Measurements from ENCODE around the gene SOX6. TPM values are rescaled to one million over a fixed set of nuclear protein-coding genes. Genes with fewer than 3 reads are reported as not detected.
"Not testable (repeated sequence)": the region's sequence is repeated elsewhere in the genome, so short reads cannot be mapped to it uniquely, and the experiment has no call there.

SOX6 gene
- total RNA-seq, 1 donor from 2014 or later: 24.9 TPM

DNA sequence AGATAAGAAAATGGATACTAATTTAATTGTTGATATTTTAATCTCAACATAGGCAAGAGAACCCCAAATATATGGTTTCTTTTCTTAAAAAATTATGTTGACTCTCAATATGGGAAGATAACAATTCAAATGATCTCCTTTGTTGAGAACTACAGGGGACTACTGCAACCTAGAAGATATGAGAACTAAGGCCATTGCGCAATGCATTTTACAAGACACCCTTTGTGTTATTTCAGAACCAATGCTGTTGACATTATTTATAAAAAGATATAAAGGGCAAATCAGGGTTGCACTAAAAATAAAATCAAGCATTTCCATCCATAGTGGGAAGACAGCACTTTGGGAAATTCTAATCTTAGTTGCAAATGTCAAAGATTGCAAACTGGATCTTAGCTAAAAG, 322.3 kb downstream of the SOX6 start:
- H3K27ac Mint-ChIP-seq: no peak overlapping the region
- H3K4me3 Mint-ChIP-seq: no peak overlapping the region
- peaks cover 5% of the 10 kb centered on the region for H3K4me1 Mint-ChIP-seq (ENCODE audit: unreplicated experiment)
- H3K27me3 Mint-ChIP-seq: peaks cover 4% of the 10 kb centered on the region
- TF ChIP-seq, protein P1, sequence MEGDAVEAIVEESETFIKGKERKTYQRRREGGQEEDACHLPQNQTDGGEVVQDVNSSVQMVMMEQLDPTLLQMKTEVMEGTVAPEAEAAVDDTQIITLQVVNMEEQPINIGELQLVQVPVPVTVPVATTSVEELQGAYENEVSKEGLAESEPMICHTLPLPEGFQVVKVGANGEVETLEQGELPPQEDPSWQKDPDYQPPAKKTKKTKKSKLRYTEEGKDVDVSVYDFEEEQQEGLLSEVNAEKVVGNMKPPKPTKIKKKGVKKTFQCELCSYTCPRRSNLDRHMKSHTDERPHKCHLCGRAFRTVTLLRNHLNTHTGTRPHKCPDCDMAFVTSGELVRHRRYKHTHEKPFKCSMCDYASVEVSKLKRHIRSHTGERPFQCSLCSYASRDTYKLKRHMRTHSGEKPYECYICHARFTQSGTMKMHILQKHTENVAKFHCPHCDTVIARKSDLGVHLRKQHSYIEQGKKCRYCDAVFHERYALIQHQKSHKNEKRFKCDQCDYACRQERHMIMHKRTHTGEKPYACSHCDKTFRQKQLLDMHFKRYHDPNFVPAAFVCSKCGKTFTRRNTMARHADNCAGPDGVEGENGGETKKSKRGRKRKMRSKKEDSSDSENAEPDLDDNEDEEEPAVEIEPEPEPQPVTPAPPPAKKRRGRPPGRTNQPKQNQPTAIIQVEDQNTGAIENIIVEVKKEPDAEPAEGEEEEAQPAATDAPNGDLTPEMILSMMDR (conservative IDR thresholded peaks at IDR 0.05): no peak
- DNase-seq (ENCODE audit: extremely low spot score, unreplicated experiment): no peak
- no peaks in the 10 kb centered on the region for H3K9me3 Mint-ChIP-seq
- H3K36me3 Mint-ChIP-seq: no peaks in the 10 kb centered on the region

DNA sequence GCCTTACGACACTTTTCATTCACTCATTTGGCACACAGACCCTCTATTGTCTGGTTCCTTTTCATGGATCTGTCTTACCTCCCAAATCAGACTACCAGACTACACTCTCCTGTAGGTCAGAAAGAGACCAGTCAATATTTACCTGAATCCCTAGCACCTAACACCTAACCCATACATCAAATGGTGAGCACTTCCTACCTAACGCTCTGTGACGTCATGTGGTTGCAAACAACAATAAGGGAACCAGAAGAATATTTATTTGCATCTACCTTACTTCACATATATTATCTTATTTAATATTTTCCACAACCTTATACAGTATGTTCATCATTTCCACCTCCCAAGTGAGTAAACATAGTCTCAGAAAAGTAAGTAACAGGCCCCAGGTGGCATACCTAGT, 323.4 kb downstream of the SOX6 start:
- TF ChIP-seq, protein P1 (conservative IDR thresholded peaks at IDR 0.05): no peak
- Mint-ChIP-seq H3K27ac (no peak overlapping the region), H3K9me3 (no peaks in the 10 kb centered on the region), H3K27me3 (peaks cover 4% of the 10 kb centered on the region), H3K4me3 (no peak overlapping the region), H3K4me1 (ENCODE audit: unreplicated experiment) (peaks cover 8% of the 10 kb centered on the region), H3K36me3 (no peaks in the 10 kb centered on the region)
- no peak for DNase-seq (ENCODE audit: extremely low spot score, unreplicated experiment)

DNA sequence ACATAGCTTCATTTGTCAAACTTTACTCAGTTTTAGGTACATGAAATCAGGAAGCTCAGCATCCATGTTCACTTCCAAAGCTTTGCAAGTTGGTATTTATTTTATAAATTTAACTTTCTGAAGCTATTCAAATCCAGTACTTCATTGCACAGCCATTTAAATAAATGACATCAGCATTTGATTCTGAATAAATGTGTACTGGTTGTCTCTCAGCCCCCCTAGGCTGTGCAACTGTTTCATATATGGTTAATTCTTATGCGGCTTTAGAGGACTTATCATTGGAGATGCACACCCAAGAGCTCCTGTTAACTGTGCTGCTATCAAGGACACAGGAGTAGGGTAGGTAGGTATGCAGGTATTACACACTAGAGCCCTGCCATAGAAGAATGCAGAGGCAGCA, 325.1 kb downstream of the SOX6 start:
- Mint-ChIP-seq H3K4me3 (no peak overlapping the region), H3K27ac (no peak overlapping the region), H3K4me1 (ENCODE audit: unreplicated experiment) (peaks cover 15% of the 10 kb centered on the region), H3K36me3 (no peaks in the 10 kb centered on the region), H3K9me3 (no peaks in the 10 kb centered on the region), H3K27me3 (peaks cover 4% of the 10 kb centered on the region)
- DNase-seq (ENCODE audit: extremely low spot score, unreplicated experiment): no peak
- TF ChIP-seq, protein P1 (conservative IDR thresholded peaks at IDR 0.05): no peak

DNA sequence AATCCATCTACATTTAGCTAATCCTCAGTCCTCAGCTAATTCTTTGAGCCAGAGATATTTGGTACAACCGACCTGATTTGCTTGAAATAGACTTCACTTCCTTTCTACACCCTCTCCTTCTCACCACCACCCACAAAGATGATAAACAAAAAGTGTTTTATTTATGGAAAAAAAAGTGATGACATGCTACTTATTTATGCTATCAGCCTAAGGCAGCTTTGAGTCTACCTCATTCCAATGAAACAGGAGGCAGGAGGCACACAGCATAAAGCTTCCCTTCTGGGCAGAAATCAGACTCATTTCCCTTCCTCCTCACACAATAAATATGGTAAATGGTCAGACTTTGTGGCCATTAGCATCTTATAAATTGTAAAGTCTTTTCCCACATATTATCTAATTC, 325.7 kb downstream of the SOX6 start:
- Mint-ChIP-seq H3K27me3 (peaks cover 6% of the 10 kb centered on the region), H3K4me3 (no peak overlapping the region), H3K9me3 (no peaks in the 10 kb centered on the region), H3K27ac (no peak overlapping the region), H3K4me1 (ENCODE audit: unreplicated experiment) (peaks cover 15% of the 10 kb centered on the region), H3K36me3 (no peaks in the 10 kb centered on the region)
- TF ChIP-seq, protein P1 (conservative IDR thresholded peaks at IDR 0.05): no peak
- DNase-seq (ENCODE audit: extremely low spot score, unreplicated experiment): no peak

DNA sequence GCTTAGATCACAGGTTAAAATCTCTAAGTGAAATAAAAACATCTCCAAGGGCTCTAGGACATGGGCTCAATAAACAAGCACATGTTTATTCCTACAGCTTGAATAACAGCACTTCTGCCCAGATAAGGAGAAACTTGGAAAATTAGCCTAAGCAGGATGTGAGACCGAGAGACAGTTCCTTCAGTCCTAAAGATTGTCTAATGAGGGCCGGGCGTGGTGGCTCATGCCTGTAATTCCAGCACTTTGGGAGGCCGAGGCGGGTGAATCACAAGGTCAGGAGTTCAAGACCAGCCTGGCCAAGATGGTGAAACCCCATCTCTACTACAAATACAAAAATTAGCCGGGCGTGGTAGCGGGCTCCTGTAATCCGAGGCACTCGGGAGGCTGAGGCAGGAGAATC, 327.2 kb downstream of the SOX6 start:
- not testable (repeated sequence) for H3K4me3 Mint-ChIP-seq, H3K36me3 Mint-ChIP-seq

GRCh38 chr11:16028419-16028818, 327.9 kb downstream of the SOX6 start:
- Mint-ChIP-seq H3K4me3 (no peak overlapping the region), H3K36me3 (no peaks in the 10 kb centered on the region), H3K27ac (no peak overlapping the region), H3K9me3 (no peaks in the 10 kb centered on the region), H3K4me1 (ENCODE audit: unreplicated experiment) (peaks cover 21% of the 10 kb centered on the region), H3K27me3 (peaks cover 6% of the 10 kb centered on the region)
- TF ChIP-seq, protein P1 (conservative IDR thresholded peaks at IDR 0.05): no peak
- no peak for DNase-seq (ENCODE audit: extremely low spot score, unreplicated experiment)

More for the DNA sequence above, 327.2 kb downstream of the SOX6 start:
- not testable (repeated sequence) for DNase-seq (ENCODE audit: extremely low spot score, unreplicated experiment); H3K27me3 Mint-ChIP-seq; H3K9me3 Mint-ChIP-seq; H3K27ac Mint-ChIP-seq
- peaks cover 21% of the 10 kb centered on the region for H3K4me1 Mint-ChIP-seq (ENCODE audit: unreplicated experiment)

All from type B pancreatic cell (in vitro differentiated cells).